ENCODE data around the gene NUF2.
"Not testable (repeated sequence)": the region's sequence is repeated elsewhere in the genome, so short reads cannot be mapped to it uniquely, and the experiment has no call there.

NUF2 gene

GRCh38 chr1:163321311-163322305, at the start of gene NUF2:
TSS of gene NUF2 (plus strand) at chr1:163321954. CDS start at chr1:163326052, 4,098 bp downstream.
- peak; percentile 98 for DNase-seq

GRCh38 chr1:163273766-163274441, 47.9 kb upstream of the NUF2 start:
- no peak for DNase-seq

GRCh38 chr1:163275222-163275621, 46.5 kb upstream of the NUF2 start:
- DNase-seq: no peak

GRCh38 chr1:163278602-163279001, 43.2 kb upstream of the NUF2 start:
- no peak for DNase-seq

GRCh38 chr1:163284867-163285266, 36.9 kb upstream of the NUF2 start:
- DNase-seq: not testable (repeated sequence)

GRCh38 chr1:163290025-163290640, 31.6 kb upstream of the NUF2 start:
- DNase-seq: peak; percentile 76

- no peak for DNase-seq
Observed at GRCh38 chr1:163291461-163291860, 30.3 kb upstream of the NUF2 start.

- DNase-seq: not testable (repeated sequence)
Observed at GRCh38 chr1:163292153-163292552, 29.6 kb upstream of the NUF2 start.

GRCh38 chr1:163293497-163293896, 28.3 kb upstream of the NUF2 start:
- not testable (repeated sequence) for DNase-seq

- no peak for DNase-seq
Observed at GRCh38 chr1:163295949-163296348, 25.8 kb upstream of the NUF2 start.

GRCh38 chr1:163296504-163297263, 25.1 kb upstream of the NUF2 start:
- DNase-seq: no peak

GRCh38 chr1:163298365-163298764, 23.4 kb upstream of the NUF2 start:
- no peak for DNase-seq

- DNase-seq: no peak
Observed at GRCh38 chr1:163300568-163300967, 21.2 kb upstream of the NUF2 start.

GRCh38 chr1:163303561-163303960, 18.2 kb upstream of the NUF2 start:
- DNase-seq: no peak

GRCh38 chr1:163305441-163305840, 16.3 kb upstream of the NUF2 start:
- no peak for DNase-seq

- DNase-seq: no peak
Observed at GRCh38 chr1:163307479-163308171, 14.1 kb upstream of the NUF2 start.

- no peak for DNase-seq
Observed at GRCh38 chr1:163308811-163309210, 12.9 kb upstream of the NUF2 start.

- DNase-seq: peak; percentile 34
Observed at GRCh38 chr1:163315773-163316374, 5.9 kb upstream of the NUF2 start.

- no peak for DNase-seq
Observed at GRCh38 chr1:163320891-163321290, 863 bp upstream of the NUF2 start.

GRCh38 chr1:163323339-163323738, 1.6 kb downstream of the NUF2 start:
- not testable (repeated sequence) for DNase-seq

- no peak for DNase-seq
Observed at GRCh38 chr1:163331116-163331515, 9.4 kb downstream of the NUF2 start.

- DNase-seq: no peak
Observed at GRCh38 chr1:163335216-163335615, 13.5 kb downstream of the NUF2 start.

Measured in NCI-H146 (cell line).